Thoracic aorta (tissue), 2 donors: ENCODE results near the gene LRMDA. TPM values are rescaled to one million over a fixed set of nuclear protein-coding genes. Genes with fewer than 3 reads are reported as not detected.

ENCODE experiments used
- ATAC-seq: fragments of 150-250 bp; one replicate; pipeline ENCODE4 v1.8.0; 2017; ENCODE audit warnings: low read depth; ENCODE audit not compliant: insufficient number of reproducible peaks, low FRiP score
- DNase-seq: peaks from one replicate; pipeline ENCODE4 v3.0.0-alpha.2; 2020; ENCODE audit warnings: low spot score
- H3K27ac ChIP-seq, 2 donors: fragments of 200-600 bp; sonication (generic); 1 replicate in 1 of 2; 2 replicates in 1 of 2; pipeline ENCODE4 v1.5.1; 2016; ENCODE audit warnings: mild to moderate bottlenecking in 2 of 2, moderate library complexity in 2 of 2
- H3K27me3 ChIP-seq: fragments of 200-600 bp; sonication (generic); replicated peaks from 2 replicates; pipeline ENCODE4 v1.6.0; 2016; ENCODE audit warnings: mild to moderate bottlenecking; ENCODE audit not compliant: insufficient read depth
- H3K36me3 ChIP-seq: fragments of 200-600 bp; sonication (generic); one replicate; pipeline ENCODE4 v1.5.1; 2016
- H3K4me1 ChIP-seq, 2 donors: fragments of 200-600 bp; sonication (generic); 1 replicate in 1 of 2; 2 replicates in 1 of 2; pipeline versions ENCODE4 v1.5.1 to v1.6.0; 2016; ENCODE audit warnings: low read depth in 2 of 2, mild to moderate bottlenecking in 1 of 2; ENCODE audit not compliant: control insufficient read depth in 1 of 2
- H3K4me3 ChIP-seq: fragments of 200-600 bp; sonication (generic); 2 replicates; pipeline ENCODE4 v1.5.1; 2016; ENCODE audit warnings: mild to moderate bottlenecking
- H3K9me3 ChIP-seq: fragments of 200-600 bp; sonication (generic); 2 replicates; pipeline ENCODE4 v1.5.1; 2016
- CTCF ChIP-seq: fragments of 200-600 bp; sonication (generic); IDR thresholded peaks from one replicate; pipeline ENCODE4 v1.5.1; 2019; ENCODE audit warnings: antibody characterized with exemption
- total RNA-seq, 2 donors: library from RNA; depleted of rRNA; stranded (reverse); fragments of >200 nt; gene quantifications; one replicate each; pipeline versions ENCODE4 v1.1.0 to v1.2.3, GENCODE V29; 2016

LRMDA gene
- total RNA-seq, 2 donors from 2014 or later: 8.3 to 36.6 TPM

- Histone ChIP-seq H3K4me3 (no peak overlapping the region), H3K4me1 (peaks cover 15 to 16% of the 10 kb centered on the region in 2 donors), H3K36me3 (no peaks in the 10 kb centered on the region), H3K9me3 (no peaks in the 10 kb centered on the region), H3K27ac (no peak overlapping the region), H3K27me3 (no peaks in the 10 kb centered on the region)
- TF ChIP-seq CTCF: no peak
- ATAC-seq (no peak), DNase-seq (no peak)
These were observed 120.7 kb downstream of the LRMDA start for GRCh38 chr10:75552171-75552570.

DNA sequence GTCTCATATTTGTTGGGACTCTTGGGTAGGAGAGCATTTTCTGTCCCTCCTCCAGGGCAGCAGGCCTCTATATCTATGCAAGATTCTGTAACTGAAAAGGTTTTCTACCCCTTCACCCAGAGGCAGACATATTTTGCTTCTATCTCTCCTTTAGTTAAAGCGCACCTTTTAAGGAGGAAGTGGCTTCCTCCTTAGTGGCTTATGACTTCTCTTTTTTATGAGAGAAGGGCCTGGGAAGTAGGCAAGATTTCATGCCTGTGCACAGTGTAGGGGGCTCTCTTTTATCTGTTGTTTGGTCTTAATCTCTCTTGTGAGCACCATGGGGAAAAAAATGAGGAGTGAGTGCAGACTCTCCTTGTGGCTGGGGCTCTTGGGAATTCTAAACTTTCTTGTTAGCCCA, 122.1 kb downstream of the LRMDA start:
- H3K4me1 ChIP-seq: peaks cover 1 to 2% of the 10 kb centered on the region in 2 donors
- H3K4me3 ChIP-seq: no peak overlapping the region
- no peak for DNase-seq
- H3K27me3 ChIP-seq: no peaks in the 10 kb centered on the region
- H3K9me3 ChIP-seq: no peaks in the 10 kb centered on the region
- no peak for TF ChIP-seq CTCF
- H3K27ac ChIP-seq: no peak overlapping the region
- no peaks in the 10 kb centered on the region for H3K36me3 ChIP-seq
- ATAC-seq: no peak

- Histone ChIP-seq H3K36me3 (no peaks in the 10 kb centered on the region), H3K9me3 (no peaks in the 10 kb centered on the region), H3K27me3 (no peaks in the 10 kb centered on the region), H3K4me1 (no peaks in the 10 kb centered on the region), H3K4me3 (no peak overlapping the region), H3K27ac (no peak overlapping the region)
- no peak for DNase-seq
- ATAC-seq: no peak
- TF ChIP-seq CTCF: no peak
These were observed 123.9 kb downstream of the LRMDA start for GRCh38 chr10:75555323-75555722.

DNA sequence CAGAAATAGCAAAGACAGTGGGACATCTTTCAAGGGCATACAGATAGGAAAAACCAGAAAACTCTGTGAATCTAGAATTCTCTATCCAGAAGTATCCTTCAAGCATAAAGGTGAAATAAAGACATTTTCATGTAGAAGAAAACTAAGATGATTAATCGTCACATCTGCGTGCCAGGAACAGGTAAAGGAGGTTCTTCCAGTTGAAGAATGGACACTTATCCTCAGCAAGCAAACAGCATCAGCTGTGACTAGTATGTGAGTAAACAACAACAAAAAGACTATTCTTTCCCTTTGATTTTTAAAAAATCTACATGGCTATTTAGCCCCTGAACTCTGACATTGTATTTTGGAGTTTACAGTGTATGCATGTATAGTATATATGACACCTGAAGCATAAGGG, 124.9 kb downstream of the LRMDA start:
- Histone ChIP-seq H3K27ac (no peak overlapping the region), H3K4me3 (no peak overlapping the region), H3K36me3 (no peaks in the 10 kb centered on the region), H3K9me3 (no peaks in the 10 kb centered on the region), H3K27me3 (no peaks in the 10 kb centered on the region), H3K4me1 (no peaks in the 10 kb centered on the region)
- no peak for DNase-seq
- ATAC-seq: no peak
- TF ChIP-seq CTCF: no peak

DNA sequence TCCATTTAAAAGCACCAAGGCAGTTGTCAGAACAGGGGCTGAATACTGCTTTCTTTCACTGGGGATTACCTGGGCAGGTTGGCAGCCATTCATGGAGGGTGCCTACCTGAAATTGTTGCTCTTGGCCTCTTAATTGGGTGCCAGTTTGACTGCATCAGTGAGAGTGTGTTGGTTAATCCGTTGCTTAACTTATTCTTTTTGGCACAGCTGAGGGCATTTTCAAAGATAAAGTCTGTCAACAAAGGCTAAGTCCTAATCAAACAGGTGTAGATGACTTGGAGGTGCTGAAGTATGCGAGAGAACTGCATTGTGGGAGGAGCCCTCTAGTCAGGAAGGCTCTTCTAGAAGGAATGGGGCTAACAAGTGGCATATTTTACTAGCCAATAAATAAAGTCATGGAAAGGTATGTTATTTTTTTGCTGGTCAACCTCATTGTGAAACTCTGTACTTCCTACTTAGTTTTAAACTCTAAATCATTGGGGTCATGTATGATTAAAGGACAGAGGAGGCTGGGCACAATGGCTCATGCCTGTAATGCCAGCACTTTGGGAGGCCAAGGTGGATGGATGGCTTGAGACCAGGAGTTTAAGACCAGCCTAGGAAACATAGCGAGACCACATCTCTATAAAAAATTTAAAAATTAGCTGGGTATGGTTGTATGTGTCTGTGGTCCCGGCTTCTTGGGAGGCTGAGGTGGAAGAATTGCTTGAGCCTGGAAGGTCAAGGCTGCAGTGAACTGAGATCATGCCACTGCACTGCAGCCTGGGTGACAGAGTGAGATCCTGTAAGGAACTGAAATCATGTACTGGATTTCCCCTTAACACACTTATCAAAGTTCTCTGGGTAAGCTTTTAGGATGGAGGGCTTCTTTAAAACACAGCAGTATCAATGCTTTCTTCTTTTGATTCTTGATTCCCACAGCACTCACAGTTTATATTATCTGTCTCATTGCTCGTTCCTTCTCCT, 134.1 kb downstream of the LRMDA start:
- no peak overlapping the region for H3K4me3 ChIP-seq
- H3K36me3 ChIP-seq: no peaks in the 10 kb centered on the region
- H3K4me1 ChIP-seq: no peaks in the 10 kb centered on the region
- ATAC-seq: no peak
- no peak overlapping the region for H3K27ac ChIP-seq
- DNase-seq: no peak
- TF ChIP-seq CTCF: no peak
- H3K9me3 ChIP-seq: no peaks in the 10 kb centered on the region
- H3K27me3 ChIP-seq: no peaks in the 10 kb centered on the region
